GM06990 (cell line): Measurements from ENCODE around the gene POU6F2.

Experiments used
- DNase-seq: peaks from one replicate; pipeline ENCODE4 v3.0.0-alpha.2; 2011; ENCODE audit not compliant: insufficient read length; ENCODE audit errors: extremely low read depth
- H3K27me3 ChIP-seq: replicated peaks from 2 replicates; pipeline ENCODE4 v1.6.0; 2011; ENCODE audit warnings: low read length; ENCODE audit not compliant: control insufficient read depth, insufficient read depth
- H3K36me3 ChIP-seq: 2 replicates; pipeline ENCODE4 v1.5.1; 2011; ENCODE audit warnings: low read length; ENCODE audit not compliant: control insufficient read depth, insufficient read depth
- H3K4me3 ChIP-seq: replicated peaks from 2 replicates; pipeline ENCODE4 v1.5.1; 2011; ENCODE audit warnings: low read depth, mild to moderate bottlenecking, control low read depth, low read length
- TF ChIP-seq, protein P1 (sequence below): IDR thresholded peaks from 2 replicates; pipeline ENCODE4 v1.5.1; 2011; ENCODE audit warnings: low read length, control low read depth, mild to moderate bottlenecking, inconsistent platforms; ENCODE audit not compliant: insufficient read depth, poor library complexity, severe bottlenecking

The POU6F2 gene

DNA sequence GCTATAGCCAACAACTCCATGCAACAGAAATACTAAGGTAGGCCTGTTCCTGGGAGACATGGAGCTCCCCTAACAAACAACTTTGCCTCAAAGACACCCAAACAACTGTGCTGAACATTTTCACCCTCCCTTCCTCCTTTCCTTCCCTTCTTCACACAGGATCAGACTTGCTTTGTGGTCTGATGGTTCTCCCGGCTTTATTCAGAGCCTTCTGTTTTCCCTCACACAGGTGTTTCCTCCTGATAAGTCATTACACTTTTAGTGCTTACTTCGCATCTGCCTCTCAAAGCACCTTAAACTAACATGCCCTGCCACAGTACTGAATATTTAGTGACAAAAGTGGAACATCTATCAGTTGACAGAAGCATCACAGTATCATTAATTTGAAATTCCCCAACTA, 532.2 kb downstream of the POU6F2 start:
- Histone ChIP-seq H3K36me3 (no peaks in the 10 kb centered on the region), H3K4me3 (no peak overlapping the region), H3K27me3 (no peaks in the 10 kb centered on the region)
- no peak for DNase-seq
- TF ChIP-seq, protein P1, sequence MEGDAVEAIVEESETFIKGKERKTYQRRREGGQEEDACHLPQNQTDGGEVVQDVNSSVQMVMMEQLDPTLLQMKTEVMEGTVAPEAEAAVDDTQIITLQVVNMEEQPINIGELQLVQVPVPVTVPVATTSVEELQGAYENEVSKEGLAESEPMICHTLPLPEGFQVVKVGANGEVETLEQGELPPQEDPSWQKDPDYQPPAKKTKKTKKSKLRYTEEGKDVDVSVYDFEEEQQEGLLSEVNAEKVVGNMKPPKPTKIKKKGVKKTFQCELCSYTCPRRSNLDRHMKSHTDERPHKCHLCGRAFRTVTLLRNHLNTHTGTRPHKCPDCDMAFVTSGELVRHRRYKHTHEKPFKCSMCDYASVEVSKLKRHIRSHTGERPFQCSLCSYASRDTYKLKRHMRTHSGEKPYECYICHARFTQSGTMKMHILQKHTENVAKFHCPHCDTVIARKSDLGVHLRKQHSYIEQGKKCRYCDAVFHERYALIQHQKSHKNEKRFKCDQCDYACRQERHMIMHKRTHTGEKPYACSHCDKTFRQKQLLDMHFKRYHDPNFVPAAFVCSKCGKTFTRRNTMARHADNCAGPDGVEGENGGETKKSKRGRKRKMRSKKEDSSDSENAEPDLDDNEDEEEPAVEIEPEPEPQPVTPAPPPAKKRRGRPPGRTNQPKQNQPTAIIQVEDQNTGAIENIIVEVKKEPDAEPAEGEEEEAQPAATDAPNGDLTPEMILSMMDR: no peak

DNA sequence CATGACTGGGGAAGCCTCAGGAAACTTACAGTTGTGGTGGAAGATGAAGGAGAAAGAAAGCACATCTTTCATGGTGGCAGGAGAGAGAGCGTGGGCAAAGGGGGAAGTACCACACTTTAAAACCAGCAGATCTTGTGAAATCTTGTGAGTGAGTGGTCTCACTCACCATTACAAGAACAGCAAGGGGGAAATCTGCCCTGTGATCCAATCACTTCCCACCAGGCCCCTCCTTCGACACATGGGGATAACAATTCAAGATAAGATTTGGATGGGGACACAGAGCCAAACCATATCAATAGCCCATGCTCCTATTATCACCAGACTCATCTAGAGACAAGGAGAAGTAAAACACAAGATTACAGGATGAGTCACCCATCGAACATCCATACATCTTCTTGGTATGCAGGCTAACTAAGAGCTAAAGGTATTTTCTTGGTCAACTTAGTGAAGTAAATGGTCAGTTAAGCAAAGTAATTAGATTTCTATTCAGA, 533.2 kb downstream of the POU6F2 start:
- Histone ChIP-seq H3K36me3 (no peaks in the 10 kb centered on the region), H3K27me3 (no peaks in the 10 kb centered on the region), H3K4me3 (no peak overlapping the region)
- no peak for DNase-seq
- TF ChIP-seq, protein P1: no peak

DNA sequence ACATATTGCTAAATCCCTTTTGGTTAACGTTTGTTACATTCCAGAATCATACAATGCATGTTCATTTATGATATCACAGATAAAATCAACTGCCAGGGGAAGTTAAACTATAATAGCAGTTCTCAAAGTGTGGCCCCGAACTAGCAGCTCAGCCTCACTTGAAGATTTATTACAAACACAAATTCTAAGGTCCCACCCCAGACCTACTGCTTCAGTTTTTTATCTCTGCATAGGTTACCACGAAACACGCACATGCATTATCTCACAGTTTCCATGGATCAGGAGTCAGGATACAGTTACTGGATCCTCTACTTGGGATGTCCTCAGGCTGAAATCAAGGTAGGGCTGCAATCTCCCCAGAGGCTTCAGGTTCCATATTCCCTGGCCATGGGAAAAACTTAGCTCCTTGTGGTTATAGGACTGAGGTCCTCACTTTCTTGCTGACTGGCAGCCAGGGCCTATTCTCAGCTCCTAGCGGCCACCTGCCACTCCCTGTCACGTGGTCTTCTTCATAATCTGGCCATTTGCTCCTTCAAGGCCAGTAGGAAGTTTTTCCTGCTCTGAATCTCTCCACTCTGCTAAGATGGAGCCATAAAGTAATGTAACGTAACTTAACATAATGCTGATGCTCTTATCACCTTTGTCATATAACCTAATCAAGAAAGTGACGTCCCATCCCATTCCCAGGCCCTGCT, 538.0 kb downstream of the POU6F2 start:
- H3K4me3 ChIP-seq: no peak overlapping the region
- no peak for DNase-seq
- no peaks in the 10 kb centered on the region; the same call in 1 of the 2 replicates for H3K27me3 ChIP-seq
- TF ChIP-seq, protein P1: no peak
- H3K36me3 ChIP-seq: no peaks in the 10 kb centered on the region

DNA sequence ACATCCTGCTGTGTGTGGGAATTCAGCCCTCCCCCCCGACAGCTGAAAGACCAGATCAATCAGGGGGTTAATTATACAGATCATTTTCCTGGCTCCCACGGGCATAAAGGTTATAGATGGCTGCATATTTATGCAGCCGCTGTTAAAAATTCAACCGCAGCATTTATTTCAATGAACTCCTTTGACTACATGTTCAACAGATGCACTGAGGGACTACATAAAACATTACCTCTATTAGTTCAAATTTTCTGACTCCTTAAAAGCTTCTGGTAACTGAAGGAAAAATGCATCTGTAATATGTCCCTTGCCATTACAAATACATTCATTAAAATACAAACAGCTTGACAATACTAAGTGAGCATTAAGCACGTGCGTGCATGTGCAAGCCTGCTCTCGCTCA, 538.8 kb downstream of the POU6F2 start:
- Histone ChIP-seq H3K4me3 (no peak overlapping the region), H3K27me3 (no peaks in the 10 kb centered on the region; the same call in 1 of the 2 replicates), H3K36me3 (no peaks in the 10 kb centered on the region)
- DNase-seq: no peak
- TF ChIP-seq, protein P1: no peak

DNA sequence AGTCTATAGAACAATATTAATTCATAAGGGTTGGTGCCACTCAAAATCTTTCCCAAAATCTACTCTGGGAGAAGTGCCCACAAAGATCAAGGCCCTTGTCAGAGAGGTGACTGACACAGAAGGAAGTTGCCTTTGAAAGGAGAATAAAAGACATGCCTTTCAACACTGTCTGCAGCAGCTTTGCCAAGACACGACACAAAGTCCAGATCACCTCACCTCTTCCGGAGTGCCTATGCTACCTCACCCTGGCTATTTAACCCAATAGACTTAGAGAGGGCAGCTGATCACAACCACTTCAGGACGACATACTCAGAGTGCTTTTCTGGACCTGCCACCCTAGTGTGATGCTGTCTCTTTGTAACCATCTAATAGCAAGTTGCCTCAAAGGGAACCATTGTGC, 539.5 kb downstream of the POU6F2 start:
- TF ChIP-seq, protein P1: no peak
- H3K36me3 ChIP-seq: no peaks in the 10 kb centered on the region
- DNase-seq: no peak
- H3K4me3 ChIP-seq: no peak overlapping the region
- H3K27me3 ChIP-seq: no peaks in the 10 kb centered on the region; the same call in 1 of the 2 replicates
